ENCODE measurements around the gene PDCD1LG2.

DNA sequence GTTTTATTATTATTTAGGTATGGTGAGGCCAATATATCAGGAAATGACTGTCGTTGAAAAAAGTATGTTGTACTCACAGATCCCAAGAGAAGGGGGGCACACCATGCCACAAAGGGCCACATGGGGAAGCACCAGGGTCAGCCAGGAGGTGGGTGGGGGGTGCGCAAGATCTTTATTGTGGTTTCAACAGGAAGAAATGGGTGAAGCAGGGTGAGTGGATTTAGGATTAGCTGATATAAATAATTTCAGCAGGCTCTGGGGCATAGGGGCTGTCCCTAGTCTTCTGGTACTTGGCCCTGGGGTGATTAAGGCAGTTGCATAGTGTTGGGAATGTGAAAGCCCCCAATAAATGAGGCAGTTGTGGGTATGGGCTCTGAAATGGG, 8.6 kb downstream of the PDCD1LG2 start:
- TF ChIP-seq CTCF (IDR thresholded peaks at IDR 0.05; ENCODE audit: insufficient read depth, low read depth, low read length) (no peak), EZH2 (IDR thresholded peaks at IDR 0.05; ENCODE audit: insufficient read depth, low read length) (no peak)

All from astrocyte (in vitro differentiated cells and primary cell).